NCI-H187 treated with DMSO at 0.1 percent for 48 hours (cell line): ENCODE data around the gene FIG4.
"Not testable (repeated sequence)": the region's sequence is repeated elsewhere in the genome, so short reads cannot be mapped to it uniquely, and the experiment has no call there.

Experiments
- DNase-seq: peaks from one replicate; lab custom pipeline; 2025; lab: John Stamatoyannopoulos, UW

Gene FIG4

DNA sequence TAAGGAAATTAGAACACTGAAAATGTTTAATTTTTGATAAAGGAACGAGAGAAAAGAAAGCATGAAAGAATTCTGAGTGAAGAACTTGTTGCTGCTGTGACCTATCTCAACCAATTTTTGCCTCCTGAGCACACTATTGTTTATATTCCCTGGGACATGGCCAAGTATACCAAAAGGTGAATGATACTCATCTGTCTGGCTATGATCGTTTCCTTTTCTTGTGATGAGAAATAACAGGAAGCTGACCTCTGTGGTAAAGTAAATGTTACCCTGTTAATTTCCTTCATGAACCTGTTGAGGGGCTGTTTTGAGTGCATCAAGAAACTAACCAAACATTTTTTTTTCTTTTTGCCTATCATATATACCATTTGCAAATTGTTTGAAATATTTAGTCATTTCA is 69.1 kb downstream of the FIG4 start:
- DNase-seq, result no peak

DNA sequence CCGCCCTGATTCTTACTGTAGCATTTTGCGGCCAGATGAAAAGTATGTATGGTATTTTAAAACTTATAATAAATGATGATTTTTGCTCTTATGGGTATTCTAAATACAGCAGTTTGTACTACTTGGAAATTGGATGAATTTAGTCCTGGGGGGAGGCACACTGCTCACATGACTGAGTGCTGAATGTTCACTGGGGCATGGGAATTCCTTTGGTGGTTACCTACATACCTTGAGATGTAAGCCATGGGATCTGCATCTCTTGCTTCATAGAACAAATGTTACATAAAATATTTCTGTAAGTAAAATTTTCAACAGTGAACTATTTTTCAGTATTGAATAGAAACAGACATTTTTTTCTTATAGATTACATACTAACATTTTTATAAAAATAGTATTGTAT is 71.1 kb downstream of the FIG4 start:
- DNase-seq, result no peak

DNA sequence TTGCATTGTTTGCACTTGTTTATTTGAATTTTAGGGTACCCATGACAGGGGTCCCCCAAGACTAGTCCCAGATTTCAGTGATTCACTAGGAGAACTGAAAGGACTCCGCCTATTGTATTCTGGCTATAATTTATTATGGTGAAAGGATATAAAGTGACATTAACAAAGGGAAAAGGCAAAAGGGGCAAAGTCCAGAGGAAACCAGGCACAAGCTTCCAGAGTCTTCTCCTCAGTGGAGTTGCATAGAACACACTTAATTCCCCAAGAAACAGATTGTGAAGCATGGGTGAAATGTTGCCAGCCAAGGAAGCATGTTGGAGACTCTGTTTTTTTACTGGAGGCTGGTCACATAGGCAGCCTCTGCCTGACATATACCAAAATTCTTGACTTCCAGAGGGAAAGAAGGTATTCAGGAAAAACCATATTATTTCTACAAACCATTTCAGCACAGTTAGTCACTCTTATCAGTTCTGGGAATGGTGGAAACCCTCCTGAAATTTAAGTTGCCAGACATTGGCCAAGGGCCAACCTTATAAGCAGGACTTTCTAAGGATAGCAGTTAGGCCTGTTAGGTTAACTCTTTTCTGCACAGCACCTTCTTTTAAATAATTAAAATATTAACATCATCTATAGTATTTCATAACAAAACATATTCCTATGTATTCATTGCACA is 71.8 kb downstream of the FIG4 start:
- no peak for DNase-seq

DNA sequence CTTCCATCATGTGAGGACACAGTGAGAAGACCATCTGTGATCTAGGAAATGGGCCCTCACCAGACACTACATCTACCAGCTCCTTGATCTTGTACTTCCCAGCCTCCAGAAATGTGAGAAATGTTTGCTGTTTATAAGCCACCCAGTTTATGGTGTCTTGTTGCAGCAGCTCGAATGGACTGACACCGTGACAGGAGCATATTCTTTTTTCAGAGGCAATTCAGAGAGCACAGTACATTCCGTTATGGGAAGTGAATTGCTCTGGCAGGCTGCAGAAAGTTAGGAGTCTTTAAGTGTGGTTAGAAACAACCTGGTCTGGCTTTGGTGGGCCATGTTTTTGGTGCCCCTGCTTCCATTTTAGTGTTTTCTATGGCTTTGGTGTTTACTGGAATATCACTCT is 75.1 kb downstream of the FIG4 start:
- no peak for DNase-seq

DNA sequence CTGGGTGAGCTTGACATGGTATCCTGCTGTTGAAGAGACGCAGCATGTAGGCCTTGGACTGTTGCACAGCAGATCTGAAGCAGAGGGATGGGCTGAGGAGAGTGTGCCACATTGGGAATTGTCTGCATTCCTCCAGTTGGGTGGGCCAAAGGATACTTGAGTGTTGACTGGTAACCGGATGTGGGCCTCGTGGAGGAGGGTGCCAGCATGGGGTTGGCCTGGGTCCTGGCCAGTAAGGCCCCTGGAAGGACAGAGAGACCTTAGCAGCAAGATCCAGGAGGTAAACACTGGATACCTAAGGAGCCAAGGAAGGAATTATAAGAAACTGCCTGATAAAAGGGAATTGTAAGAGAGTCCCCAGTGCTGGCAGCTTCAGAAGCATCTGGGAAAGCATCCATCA is 76.9 kb downstream of the FIG4 start:
- no peak for DNase-seq

DNA sequence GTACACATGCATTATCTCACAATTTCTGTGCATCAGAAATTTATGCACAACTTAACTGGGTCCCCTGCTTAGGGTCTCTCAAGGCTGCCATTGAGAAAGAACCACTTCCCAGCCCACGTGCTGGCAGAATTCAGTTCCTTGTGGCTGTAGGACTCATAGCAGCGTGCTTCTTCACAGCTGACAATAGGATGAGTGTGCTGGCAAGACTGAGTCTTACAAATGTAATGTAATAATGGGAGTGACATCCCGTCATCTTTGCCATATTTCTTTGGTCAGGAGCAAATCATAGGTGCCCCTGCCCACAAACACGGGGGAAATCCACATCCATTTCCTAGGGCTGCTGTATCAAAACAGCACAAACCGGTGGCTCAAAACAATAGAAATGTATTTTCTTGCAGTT is 77.4 kb downstream of the FIG4 start:
- DNase-seq, result no peak

DNA sequence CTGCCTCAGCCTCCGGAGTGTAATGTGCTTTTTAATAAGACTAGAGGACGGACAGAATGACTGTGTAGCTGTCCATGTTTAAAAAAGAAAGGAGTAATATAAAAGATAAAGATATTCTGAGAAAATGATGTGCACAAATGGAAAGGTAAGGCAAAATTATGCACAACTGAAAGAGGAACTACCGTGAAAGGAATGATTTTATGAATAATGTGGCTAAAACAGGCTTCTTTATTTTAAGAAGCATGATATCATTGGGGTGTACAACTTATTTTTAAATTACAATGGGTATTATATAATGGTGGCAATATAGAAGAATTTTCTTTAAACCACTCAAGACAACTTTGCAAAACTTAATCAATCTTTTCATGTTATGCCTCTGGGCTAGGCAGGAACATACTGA is 78.1 kb downstream of the FIG4 start:
- DNase-seq, result no peak

DNA sequence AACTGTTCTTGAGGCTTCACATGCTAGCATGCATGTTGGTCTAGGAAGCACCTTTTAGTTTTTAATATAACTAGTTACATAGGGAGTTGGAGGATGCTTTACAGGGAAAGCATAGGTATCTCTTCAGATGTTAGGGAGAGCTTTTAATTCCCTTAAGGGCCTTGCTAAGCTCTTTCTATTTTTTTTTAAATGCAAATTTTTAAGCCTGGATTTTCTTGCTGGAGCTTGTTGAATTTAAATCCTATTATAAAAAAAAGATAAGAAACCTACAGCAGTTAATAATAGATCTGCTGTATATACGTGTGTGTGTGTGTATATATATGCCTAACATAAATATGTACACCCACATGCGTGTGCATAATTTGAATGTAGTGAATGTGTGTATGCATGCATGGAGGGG is 79.0 kb downstream of the FIG4 start:
- no peak for DNase-seq

DNA sequence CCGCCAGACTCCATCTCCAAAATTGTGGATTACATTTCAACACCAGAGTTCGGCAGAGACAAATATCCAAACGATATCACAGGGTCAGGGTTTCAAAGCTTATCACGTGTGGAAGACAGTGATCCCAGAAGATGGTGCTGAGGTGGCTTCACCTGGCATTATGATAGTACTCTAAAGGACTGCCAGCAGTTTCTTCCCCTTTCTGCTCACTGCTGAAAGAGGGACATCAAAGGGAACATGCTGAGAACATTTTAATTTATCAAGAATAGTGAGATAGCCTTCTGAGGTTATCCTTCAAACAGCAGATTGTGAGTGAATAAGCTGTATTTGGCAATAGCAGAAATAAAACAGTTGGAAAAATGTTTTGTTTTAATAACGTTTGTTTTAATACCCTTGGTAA is 79.7 kb downstream of the FIG4 start:
- no peak for DNase-seq

DNA sequence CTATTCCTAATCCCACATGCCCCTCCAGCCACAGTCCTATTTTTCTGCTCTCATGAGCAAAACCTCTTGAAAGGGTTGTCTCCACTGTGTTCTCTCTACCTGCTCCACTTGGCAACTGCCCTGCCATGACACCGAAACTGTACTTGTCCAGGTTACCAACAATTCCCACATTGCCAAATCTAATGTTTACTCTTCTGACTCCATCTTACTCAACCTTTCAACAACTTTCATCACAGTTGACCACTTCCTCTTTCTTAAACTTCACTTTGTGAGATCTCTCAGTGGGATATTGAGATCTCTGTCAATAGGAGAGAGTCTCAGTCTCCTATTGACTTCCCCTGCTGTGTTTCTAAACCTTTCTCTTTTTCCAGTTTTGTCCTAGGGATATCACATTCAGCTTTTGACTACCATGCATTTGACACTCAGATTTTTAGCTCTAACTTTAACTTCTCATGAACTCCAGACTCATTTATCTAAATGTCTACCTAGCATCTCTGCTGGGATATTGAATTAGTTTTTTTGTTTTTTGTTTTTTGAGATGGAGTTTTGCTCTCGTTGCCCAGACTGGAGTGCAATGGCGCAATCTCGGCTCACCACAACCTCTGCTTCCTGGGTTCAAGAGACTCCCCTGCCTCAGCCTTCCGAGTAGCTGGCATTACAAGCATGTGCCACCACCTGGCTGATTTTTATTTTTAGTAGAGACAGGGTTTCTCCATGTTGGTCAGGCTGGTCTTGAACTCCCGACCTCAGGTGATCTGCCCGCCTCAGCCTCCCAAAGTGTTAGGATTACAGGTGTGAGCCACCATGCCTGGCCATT is 81.1 kb downstream of the FIG4 start:
- not testable (repeated sequence) for DNase-seq

DNA sequence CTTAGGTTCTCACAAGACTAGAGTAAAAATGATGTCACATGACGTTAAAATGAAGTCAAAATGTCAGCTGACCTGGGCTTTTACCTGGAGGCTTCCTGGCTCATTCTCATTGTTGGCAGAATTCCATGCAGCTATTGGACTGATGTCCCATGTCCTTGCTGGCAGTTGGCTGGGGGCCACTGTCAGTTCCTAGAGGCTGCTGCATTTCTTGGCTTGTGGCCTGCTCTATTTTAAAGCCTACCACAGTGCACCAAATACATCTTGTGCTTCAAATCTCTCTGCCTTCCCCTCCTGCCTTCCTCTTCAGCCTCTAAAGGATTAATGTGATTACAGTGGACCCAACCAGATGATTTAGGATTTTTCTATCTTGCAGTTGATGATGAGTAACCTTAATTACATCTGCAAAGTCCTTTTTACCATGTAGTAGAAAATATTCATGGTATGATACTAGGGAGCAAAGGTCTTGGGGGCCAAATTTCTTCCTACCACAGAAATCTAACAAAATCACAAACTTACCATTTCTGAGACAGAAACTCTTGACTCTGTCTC is 81.9 kb downstream of the FIG4 start:
- no peak for DNase-seq

DNA sequence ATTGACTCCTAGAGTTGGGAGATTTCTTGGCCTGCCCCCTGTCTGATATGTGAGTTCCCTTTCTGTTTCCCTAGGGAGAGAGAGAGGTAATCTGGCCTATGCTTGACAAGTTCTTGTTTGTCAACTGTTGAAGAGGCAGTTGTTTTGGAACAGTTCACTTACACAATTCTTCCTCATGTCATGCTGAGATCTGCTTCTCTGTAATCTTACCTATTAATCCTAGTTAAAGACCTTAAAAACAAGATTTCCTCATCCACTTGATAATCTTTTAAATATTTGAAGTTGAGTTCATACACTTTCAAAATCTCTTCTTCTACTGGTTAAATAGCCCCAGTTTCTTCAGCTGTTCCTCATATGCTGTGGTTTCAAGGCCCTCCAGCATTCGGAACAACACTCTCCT is 89.9 kb downstream of the FIG4 start:
- no peak for DNase-seq

DNA sequence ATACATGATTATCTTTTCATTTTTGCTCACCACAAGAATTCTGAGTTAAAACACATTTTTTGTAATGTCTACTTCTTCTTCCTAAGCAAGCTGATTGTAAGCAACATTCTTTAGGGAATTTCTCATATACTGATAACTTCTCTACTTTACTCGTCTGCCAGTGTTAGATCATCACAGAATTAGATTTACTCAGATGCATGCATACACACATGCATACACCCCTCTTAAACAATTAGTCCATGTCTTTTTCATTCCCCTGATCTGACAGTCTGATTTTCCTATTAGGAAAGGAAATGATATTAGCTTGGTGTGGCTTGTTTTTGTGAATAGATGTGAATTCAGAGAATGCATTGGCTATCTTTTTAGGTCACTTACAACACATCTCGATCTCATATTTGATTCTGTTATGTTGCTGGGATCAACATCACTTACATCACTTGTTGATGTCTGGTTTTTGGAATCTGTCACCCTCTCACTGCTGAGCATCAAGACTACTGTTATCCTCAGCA is 91.4 kb downstream of the FIG4 start:
- no peak for DNase-seq

DNA sequence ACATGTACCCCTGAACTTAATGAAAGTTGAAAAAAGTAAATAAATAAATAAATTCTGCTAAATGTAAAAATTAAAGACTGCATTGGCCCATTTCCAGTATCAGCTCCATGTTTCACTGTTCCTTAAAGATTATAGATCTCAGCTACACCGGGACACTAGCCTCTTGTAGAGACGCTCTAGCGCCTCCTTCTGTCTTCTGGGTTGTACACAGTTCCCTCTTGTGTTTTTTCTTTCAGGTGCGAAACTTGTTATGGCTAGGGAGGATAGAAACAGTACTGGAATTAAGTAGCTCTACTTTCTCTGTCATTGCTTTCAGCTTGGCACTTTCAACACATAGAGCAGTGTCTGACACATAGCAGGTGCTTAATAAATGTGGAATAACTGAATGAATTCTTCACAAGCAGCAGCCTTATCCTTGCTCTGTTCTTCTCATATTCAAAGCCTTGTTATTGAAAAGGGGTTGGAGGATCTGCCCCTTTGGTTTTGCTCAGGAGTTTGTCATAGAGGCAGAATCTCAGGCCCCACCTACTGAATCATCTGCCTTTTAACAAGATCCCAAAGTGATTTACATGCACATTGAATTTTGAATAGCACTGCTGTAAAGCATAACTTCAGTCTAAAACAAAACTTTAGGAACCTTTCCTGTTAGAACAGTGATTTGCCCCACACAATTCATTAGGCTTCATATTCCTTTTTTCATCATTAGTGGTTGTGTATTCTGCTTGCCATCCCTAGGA is 92.3 kb downstream of the FIG4 start:
- DNase-seq, result no peak

DNA sequence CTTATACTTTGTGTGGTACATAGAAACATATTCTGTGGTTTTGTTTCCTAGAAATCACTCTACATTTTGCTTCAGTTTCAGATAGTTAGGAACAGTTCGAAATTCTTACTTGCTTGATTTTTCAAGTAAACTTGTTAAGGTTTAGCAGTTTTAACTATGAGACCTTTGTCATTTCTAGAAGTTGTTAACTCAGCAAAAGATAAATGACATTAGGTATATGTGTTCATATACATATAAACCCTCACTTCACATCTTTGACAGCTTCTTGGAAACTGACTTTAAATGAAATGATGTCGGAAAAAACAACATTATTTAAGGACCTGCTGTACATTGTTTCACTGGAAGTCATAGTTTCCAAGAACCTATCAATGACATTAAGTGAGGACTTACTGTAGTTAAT is 96.2 kb downstream of the FIG4 start:
- no peak for DNase-seq

DNA sequence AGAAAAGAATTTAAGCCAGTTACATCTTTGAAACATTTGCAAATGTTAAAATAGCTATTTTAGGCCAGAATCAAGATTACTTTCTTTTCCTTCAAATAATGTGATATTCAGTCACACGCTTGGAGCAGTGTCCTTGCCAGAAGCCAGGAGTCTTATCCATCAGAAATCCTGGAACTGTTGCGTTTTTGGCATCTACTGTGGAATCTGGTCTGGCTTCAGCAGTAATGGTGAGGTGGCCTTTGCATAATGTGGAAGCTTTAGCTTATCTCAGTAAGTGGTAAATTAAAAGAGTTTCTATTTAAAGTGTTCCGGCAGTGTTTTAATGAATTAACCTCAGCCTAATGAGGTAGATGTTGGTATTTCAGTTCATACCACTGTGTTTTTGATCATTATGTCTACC is 97.6 kb downstream of the FIG4 start:
- DNase-seq, result no peak

DNA sequence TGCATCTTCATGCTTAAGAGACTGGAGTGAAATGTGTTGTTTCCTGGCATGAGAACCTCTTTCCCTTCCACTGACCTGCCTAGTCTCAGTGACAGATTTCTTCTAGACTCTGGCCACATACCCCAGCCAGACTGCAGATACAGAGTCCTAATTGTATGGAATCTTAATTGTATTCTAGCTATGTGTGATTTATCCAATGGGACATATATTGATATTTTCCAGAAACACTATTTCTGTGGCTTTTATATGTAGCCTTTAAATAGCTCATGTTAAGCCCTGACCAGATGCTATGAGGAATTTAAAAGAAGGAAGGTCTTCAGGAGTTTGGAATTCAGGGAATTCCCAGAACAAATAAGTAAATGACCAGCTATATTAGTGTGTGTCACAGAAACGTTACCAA is 99.0 kb downstream of the FIG4 start:
- DNase-seq, result no peak

DNA sequence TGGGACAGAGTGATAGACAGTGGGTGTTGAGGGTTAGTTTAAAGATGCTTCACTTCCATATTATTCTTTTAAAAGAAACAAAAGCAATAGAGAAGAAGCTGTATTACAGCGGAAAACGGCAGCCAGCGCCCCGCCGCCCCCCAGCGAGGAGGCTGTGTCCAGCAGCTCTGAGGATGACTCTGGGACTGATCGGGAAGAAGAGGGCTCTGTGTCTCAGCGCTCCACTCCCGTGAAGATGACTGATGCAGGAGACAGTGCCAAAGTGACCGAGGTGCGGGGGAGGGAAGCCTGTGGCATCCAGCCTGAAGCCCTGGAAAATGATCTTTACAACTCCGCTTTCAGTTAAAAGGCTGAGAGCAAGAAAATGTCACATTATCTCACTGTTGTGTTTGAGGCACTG is 100.2 kb downstream of the FIG4 start:
- DNase-seq, result no peak

DNA sequence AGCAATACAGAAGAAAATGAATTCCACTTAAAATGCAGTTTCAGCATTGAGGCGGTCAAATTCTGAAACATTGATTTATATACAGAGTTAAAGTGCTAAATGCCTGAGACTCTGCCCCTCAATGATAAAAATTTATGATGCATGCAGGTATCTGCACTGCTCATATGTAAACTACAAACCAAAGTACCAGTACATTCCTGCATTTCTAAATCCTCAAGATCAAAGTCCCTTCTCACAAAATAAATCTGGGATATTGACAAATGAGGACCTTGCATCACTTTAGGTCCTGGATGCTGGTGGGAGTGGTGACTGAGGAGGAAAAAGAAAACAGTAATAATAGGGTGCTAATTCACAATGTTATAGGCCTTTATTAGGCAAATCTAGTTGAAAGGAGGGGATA is 101.9 kb downstream of the FIG4 start:
- no peak for DNase-seq

DNA sequence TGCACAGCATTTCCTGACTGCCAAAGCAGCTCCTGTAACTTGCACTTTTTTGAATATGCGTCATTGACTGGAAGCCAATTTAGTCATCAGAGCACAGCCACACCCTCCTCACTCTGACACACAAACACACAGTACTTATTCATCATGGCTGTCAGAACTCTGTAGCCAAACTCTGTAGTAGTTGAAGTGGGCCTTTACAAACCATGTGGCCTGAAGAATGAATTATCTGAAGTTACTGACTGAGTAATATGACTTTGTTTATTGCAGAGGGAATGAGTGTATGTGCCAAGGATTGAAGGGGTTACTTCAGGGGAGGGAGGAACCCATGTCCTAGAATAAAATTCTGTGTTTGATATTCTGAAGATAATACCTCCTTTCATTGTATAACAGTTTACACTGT is 102.7 kb downstream of the FIG4 start:
- no peak for DNase-seq

DNA sequence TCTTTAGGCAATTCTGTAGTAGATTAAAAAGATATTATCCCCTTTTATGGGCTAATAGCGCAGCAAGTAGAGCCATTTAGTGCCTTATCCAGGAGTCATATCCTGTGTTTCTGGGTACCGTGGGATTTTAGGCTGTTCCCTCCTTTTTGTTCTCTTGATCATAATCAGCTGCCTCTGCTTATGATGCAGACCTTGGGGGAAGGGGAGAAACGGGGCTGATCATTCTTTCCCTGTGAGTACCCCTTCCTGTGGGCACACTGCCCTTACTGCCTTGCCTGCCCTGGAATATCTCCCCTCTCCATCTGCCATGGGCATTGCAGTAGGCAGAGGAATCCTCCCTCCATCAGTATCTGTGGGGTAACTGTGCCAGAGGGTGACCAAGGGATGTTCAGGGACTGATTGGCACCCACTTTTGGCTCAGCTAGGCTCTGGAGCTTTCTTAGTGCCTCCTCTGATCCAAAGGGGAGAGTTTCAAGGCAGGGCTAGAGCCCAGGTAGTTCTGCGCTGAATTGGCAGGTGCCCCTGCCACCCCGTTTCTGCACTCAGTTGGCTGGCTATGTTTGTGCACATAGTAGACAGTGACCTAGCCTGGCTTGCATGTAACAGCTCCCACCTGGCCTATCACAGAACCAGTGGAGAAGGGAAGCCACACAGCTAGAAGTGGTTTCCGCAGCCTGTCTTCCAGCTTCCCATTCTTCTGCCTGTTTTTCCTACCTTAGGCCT is 103.3 kb downstream of the FIG4 start:
- no peak for DNase-seq

DNA sequence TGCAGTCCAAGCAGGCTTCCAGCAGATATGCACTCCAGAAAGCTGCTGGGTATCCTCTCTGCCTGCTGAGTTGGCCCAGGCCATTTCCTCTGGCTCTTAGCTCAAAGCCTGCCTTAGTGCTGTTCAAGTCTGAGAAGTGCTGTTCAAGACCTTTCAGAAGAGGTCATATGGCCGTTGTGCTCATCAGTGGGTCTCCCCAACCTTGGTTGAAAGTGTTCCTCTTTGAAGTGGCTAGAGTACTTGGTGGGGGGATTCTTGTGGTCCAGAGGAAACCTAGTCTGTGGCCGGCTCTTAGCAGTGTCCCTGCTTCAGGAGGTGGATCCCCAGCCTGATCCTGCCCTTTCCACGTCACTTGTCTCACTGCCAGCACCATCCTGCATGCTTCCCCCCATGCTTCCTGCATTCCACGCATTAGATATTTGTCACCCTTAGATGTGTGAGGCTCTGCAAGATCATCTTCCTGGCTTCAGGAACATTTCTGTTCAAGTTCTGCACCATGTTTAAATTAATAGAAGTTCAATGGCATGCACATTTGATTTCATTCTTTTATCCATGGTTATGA is 105.0 kb downstream of the FIG4 start:
- DNase-seq, result no peak
